Transverse colon (tissue), 3 donors: ENCODE data around the gene SLX4.

ENCODE experiments used
- POLR2A ChIP-seq: fragments of 450-650 bp; IDR thresholded peaks from one replicate; pipeline ENCODE4 v1.6.1; 2016; ENCODE audit warnings: antibody characterized with exemption, mild to moderate bottlenecking, moderate library complexity
- TF ChIP-seq, protein P1 (sequence below), 5 experiments: fragments of 200-600 bp in 3 of 5; fragments of 450-650 bp in 2 of 5; sonication (generic) in 3 of 5; IDR thresholded peaks; 1 replicate in 2 of 5; 2 replicates in 3 of 5; pipeline ENCODE4 v1.5.1; 2016 to 2017; ENCODE audit warnings: antibody characterized with exemption in 5 of 5, inconsistent platforms in 3 of 5, mild to moderate bottlenecking in 2 of 5, moderate library complexity in 1 of 5

DNA sequence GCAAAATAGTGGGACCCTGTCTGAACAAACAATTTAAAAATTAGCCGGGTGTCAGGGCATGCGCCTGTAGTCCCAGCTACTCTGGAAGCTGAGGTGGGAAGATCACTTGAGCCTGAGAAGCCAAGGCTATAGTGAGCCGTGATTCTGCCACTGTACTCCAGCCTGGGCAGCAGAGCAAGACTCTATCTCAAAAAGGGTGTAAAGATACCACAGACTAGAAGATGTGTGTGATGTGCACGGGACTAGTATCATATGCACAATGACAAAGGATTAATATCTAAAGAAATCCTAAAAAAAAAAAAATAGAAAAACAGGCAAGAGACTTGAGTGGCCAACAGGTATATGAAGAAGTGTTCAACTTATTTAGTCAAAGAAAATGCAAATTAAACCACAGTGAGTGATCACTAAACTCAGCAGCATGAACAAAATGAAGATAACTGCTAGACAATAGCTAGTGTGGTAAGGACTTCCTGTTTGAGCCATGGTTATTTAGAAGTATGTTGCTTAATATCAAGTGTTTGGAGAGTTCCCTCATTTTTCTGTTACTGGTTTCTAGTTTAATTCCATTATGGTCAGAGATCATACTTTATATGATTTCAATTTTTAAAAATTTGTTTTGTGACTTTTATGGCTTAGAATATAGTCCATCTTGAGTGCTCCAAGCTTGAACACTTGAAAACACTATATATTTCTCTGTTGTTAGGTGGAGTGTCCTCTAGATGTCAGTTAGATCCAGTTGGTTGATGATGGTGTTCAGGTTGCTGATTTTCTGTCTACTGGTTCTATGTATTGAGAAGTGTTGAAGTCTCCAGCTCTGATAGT lies 14.7 kb upstream of the SLX4 start:
- no peak for TF ChIP-seq POLR2A
- TF ChIP-seq, protein P1, sequence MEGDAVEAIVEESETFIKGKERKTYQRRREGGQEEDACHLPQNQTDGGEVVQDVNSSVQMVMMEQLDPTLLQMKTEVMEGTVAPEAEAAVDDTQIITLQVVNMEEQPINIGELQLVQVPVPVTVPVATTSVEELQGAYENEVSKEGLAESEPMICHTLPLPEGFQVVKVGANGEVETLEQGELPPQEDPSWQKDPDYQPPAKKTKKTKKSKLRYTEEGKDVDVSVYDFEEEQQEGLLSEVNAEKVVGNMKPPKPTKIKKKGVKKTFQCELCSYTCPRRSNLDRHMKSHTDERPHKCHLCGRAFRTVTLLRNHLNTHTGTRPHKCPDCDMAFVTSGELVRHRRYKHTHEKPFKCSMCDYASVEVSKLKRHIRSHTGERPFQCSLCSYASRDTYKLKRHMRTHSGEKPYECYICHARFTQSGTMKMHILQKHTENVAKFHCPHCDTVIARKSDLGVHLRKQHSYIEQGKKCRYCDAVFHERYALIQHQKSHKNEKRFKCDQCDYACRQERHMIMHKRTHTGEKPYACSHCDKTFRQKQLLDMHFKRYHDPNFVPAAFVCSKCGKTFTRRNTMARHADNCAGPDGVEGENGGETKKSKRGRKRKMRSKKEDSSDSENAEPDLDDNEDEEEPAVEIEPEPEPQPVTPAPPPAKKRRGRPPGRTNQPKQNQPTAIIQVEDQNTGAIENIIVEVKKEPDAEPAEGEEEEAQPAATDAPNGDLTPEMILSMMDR (IDR thresholded peaks at IDR 0.05), result no peak
